ENCODE data around the gene SLC6A8.
"Not testable (repeated sequence)": the region's sequence is repeated elsewhere in the genome, so short reads cannot be mapped to it uniquely, and the experiment has no call there.

The SLC6A8 gene

GRCh38 chrX:153731845-153732215, 44.1 kb downstream of the SLC6A8 start:
- no peak for DNase-seq (ENCODE audit: low read depth)

- DNase-seq (ENCODE audit: low read depth), result no peak
These were observed 44.7 kb downstream of the SLC6A8 start for GRCh38 chrX:153732401-153732800.

- DNase-seq (ENCODE audit: low read depth), result no peak
These were observed 46.0 kb downstream of the SLC6A8 start for GRCh38 chrX:153733651-153734240.

- no peak for DNase-seq (ENCODE audit: low read depth)
These were observed 47.1 kb downstream of the SLC6A8 start for GRCh38 chrX:153734871-153735270.

- no peak for DNase-seq (ENCODE audit: low read depth)
These were observed 47.5 kb downstream of the SLC6A8 start for GRCh38 chrX:153735274-153735673.

GRCh38 chrX:153736071-153736820, 48.5 kb downstream of the SLC6A8 start:
- no peak for DNase-seq (ENCODE audit: low read depth)

- no peak for DNase-seq (ENCODE audit: low read depth)
These were observed 49.2 kb downstream of the SLC6A8 start for GRCh38 chrX:153736871-153737441.

GRCh38 chrX:153738056-153738605, 50.4 kb downstream of the SLC6A8 start:
- DNase-seq (ENCODE audit: low read depth), result no peak

GRCh38 chrX:153739754-153740486, 52.2 kb downstream of the SLC6A8 start:
- DNase-seq (ENCODE audit: low read depth), result no peak

- no peak for DNase-seq (ENCODE audit: low read depth)
These were observed 53.0 kb downstream of the SLC6A8 start for GRCh38 chrX:153740631-153741222.

- DNase-seq (ENCODE audit: low read depth), result no peak
These were observed 53.7 kb downstream of the SLC6A8 start for GRCh38 chrX:153741446-153741845.

- not testable (repeated sequence) for DNase-seq (ENCODE audit: low read depth)
These were observed 54.4 kb downstream of the SLC6A8 start for GRCh38 chrX:153742111-153742510.

- DNase-seq (ENCODE audit: low read depth), result not testable (repeated sequence)
These were observed 55.2 kb downstream of the SLC6A8 start for GRCh38 chrX:153742796-153743467.

- peak; percentile 54 for DNase-seq (ENCODE audit: low read depth)
These were observed 55.9 kb downstream of the SLC6A8 start for GRCh38 chrX:153743468-153744209.

GRCh38 chrX:153744210-153745066, 56.7 kb downstream of the SLC6A8 start:
- DNase-seq (ENCODE audit: low read depth), result peak; percentile 5

- DNase-seq (ENCODE audit: low read depth), result not testable (repeated sequence)
These were observed 57.3 kb downstream of the SLC6A8 start for GRCh38 chrX:153745067-153745433.
